HTR-8/SVneo (cell line): ENCODE results near the gene TLE4.
"Not testable (repeated sequence)": the region's sequence is repeated elsewhere in the genome, so short reads cannot be mapped to it uniquely, and the experiment has no call there.

Experiments
- DNase-seq: peaks from one replicate; pipeline ENCODE4 v3.0.0; 2011; ENCODE audit warnings: low spot score, mixed read lengths; ENCODE audit not compliant: insufficient read length
- FAIRE-seq: peaks from 2 replicates; lab custom pipeline; 2011; peaks lifted over from hg19 to GRCh38; lab: Jason Lieb, UNC

TLE4 gene

GRCh38 chr9:79630521-79631403, 59.0 kb downstream of the TLE4 start:
- DNase-seq (no peak), FAIRE-seq (no peak)

GRCh38 chr9:79632060-79632459, 60.3 kb downstream of the TLE4 start:
- DNase-seq: no peak
- no peak for FAIRE-seq

DNA sequence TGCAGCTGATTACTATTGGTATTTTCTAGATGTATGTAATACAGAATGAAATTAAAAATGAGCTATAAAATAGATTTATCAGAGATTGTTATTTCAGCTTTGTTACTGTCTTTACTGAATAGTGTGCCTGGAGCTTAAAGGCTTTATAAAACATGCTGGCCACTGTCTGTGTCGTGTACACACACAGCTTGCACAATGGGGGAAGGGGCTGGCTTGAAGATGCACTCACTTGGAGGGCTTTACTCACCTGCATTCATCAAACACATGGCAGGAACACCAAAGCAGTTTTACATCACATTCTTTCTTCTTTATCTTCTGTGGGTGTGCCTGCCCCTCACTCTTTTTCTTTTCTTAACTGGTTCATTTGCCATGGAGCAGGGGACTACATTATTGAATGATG, 60.9 kb downstream of the TLE4 start:
- FAIRE-seq (no peak), DNase-seq (no peak)

- FAIRE-seq (no peak), DNase-seq (no peak)
These were observed 61.8 kb downstream of the TLE4 start for GRCh38 chr9:79633558-79633957.

DNA sequence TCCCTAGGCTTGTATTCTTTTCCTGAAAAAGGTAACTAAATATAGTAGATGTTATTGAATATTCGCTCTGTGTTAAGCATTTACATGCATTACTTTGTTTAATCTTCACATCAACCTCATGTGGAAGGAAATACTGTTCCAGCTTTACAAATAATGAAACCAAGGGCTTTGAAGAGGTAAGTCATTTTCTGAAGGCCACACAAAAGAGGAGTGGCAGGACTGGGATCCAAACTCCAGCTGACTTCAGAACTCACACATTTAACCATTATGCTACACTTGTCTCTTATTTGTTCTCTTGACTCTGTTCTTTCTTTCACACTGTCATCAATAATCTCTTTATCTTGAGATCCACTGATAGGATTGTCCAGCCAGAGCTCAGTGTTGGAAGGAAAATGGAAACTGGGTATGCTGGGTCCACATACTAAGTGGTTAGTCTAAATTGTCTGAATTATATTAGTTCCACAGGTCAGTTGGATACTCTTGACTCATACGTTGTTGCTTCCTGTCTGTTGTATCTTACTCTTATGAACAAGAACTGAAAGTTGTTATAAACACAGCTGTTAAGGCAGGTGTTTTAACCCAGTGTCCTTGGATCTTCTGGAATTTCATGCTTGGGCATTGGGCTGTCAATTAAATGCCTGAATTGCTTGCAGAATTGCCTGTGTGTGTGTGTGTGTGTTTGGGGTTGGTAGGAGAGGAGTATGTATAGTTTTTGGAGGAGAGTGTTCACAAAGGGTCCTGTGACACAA, 65.6 kb downstream of the TLE4 start:
- DNase-seq (no peak), FAIRE-seq (no peak)

- DNase-seq (no peak), FAIRE-seq (no peak)
These were observed 67.0 kb downstream of the TLE4 start for GRCh38 chr9:79638806-79639205.

GRCh38 chr9:79639354-79639753, 67.6 kb downstream of the TLE4 start:
- FAIRE-seq: no peak

GRCh38 chr9:79640067-79640466, 68.3 kb downstream of the TLE4 start:
- DNase-seq, FAIRE-seq: not testable (repeated sequence)

More at GRCh38 chr9:79639354-79639753, 67.6 kb downstream of the TLE4 start:
- DNase-seq: no peak

DNA sequence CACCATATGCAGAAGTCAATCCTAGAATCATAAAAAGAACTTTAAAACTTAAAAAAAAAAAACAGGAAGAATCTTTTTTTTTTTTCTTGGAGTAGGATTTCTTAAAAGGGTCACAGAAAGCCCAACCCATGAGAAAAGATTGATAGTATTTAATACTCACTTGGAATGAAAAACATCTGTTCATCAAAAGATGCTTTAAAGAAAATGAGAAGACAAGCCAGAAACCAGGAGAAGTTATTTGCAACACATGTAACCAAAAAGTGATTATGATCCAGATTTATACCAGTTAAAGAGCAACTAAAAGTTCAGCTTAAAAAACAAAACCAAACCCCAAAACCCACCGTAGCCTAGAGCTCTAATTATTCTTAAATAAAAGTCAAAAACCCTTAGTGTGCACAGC, 69.3 kb downstream of the TLE4 start:
- FAIRE-seq (no peak), DNase-seq (no peak)

DNA sequence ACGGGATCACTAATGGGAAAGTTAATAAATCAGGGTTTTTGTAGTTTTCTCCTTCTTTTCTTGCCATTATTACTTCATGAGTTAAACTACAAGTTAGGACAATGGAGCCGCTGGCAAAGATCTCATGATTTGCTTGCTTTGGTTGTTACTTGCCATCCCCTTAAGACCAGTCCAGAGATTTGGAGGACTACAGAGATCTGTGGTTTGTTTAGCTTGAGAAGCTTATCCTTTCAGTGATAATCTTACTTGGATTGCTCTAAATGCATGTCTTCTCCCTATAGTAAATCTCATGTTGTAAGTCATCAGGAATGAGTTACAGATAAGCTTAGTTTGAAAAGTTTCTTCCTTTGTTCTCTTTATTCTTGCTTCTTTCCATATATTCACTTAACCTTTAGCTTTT, 70.9 kb downstream of the TLE4 start:
- FAIRE-seq (no peak), DNase-seq (no peak)

DNA sequence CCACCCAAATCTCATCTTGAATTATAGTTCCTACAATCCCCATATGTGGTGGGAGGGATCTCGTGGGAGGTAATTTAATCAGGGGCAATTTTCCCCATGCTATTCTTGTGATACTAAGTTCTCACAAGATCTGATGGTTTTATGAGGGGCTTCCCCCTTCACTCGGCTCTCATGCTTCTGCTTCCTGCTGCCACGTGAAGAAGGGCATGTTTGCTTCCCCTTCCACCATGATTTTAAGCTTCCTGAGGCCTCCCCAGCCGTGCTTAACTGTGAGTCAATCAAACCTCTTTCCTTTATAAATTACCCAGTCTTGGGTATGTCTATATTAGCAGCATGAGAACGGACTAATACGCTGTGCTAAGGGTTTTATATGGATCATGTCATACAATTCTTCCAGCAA, 72.3 kb downstream of the TLE4 start:
- DNase-seq (no peak), FAIRE-seq (no peak)

GRCh38 chr9:79644601-79645000, 72.8 kb downstream of the TLE4 start:
- no peak for DNase-seq
- no peak for FAIRE-seq

GRCh38 chr9:79645110-79645509, 73.3 kb downstream of the TLE4 start:
- DNase-seq (no peak), FAIRE-seq (no peak)

DNA sequence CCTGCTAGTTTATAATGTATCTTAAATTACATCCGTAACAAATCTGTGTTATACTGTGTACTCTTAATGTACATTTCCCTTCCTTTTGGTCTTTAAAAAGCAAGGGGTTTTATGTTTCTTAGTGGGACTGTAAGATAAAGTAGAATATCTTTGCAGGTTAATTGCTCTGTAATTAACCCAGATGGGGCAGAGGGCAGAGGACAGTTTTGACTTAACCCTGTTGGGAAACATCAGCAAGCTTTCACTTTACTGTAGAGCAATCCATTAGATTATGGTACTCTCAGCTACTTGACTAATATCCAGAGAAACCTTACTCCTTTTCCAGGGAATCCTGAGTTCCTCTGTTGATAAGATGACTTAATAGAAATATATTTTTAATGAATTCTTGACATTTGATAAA, 74.3 kb downstream of the TLE4 start:
- FAIRE-seq (no peak), DNase-seq (no peak)

DNA sequence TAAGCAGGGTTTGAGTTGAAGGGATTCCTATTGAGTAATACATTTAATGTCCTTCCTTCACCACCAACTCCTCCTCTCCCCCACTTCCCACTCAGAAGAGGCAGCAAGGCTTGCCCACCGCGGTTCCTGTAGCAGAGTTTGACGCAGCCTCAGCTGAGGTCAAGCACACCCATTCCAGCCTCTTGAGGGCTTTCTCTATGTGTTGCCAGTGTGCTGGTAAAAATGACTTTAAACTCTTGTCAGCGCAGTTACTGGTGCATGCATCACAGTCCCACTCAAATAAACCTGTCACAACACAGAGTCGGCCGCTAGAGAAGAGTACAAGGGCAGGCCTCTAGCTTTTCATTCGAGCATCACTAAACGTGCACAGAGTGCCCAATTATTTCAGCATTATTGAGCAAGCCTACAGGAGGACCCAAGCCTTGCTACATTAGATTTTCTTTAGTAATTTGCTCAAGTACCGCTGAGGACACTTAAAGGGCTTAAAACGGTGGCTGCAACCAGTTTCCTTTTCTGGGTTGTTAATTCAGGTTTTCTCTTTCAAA, 79.6 kb downstream of the TLE4 start:
- DNase-seq: no peak
- FAIRE-seq: no peak

DNA sequence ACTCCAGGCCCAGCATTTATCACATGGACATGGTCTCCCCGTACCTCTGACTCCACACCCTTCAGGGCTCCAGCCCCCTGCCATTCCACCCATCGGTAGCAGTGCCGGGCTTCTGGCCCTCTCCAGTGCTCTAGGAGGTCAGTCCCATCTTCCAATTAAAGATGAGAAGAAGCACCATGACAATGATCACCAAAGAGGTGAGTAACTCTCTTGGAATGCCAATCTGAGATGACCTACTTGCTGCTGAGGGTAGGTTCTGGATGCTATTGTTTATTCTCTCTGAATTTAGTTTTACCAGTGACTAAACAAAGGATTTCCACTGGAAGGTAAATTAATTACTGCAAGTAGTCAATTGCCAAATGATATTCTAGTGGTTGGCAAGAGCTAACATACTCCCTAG, 80.8 kb downstream of the TLE4 start:
- DNase-seq (peak; percentile 21), FAIRE-seq (no peak)

- FAIRE-seq, DNase-seq: not testable (repeated sequence)
These were observed 83.0 kb downstream of the TLE4 start for GRCh38 chr9:79654591-79655382.

- FAIRE-seq (no peak), DNase-seq (no peak)
These were observed 83.8 kb downstream of the TLE4 start for GRCh38 chr9:79655551-79655950.

GRCh38 chr9:79656169-79656568, 84.4 kb downstream of the TLE4 start:
- no peak for FAIRE-seq
- DNase-seq: no peak

DNA sequence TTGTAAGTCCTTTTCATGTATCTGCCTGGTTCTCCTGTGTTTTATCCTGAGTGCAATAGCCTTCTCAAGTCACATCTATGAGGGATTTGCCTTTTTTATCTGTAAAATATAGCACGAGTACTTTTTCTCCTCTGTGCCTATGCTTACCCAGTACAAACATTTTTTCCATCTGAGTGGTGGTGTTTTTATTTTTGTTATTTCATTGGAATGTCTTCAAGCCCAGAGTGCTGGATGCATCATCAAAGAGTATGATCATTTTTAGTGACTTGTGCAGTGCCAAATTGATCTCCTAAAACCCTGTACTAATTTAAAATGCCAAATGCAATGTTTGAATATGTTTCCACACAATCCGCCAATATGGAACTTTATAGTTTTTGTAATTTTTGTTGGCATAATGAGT, 86.1 kb downstream of the TLE4 start:
- DNase-seq (no peak), FAIRE-seq (no peak)
